Esophagus muscularis mucosa (tissue), 4 donors: ENCODE data around the gene EDDM13. TPM values are rescaled to one million over a fixed set of nuclear protein-coding genes. Genes with fewer than 3 reads are reported as not detected.
"Not testable (repeated sequence)": the region's sequence is repeated elsewhere in the genome, so short reads cannot be mapped to it uniquely, and the experiment has no call there.

Experiments used
- DNase-seq: peaks from one replicate; pipeline ENCODE4 v3.0.0-alpha.2; 2017; ENCODE audit errors: extremely low spot score
- H3K27ac ChIP-seq, 4 donors: fragments of 200-600 bp; sonication (generic); replicated peaks in 1 of 4; 1 replicate in 3 of 4; 2 replicates in 1 of 4; pipeline ENCODE4 v1.5.1; 2016 to 2019; ENCODE audit warnings: mild to moderate bottlenecking in 1 of 4
- H3K27me3 ChIP-seq, 4 donors: fragments of 200-600 bp; sonication (generic); one replicate each; pipeline versions ENCODE4 v1.5.1 to v1.6.0; 2016 to 2019
- H3K36me3 ChIP-seq, 4 donors: fragments of 200-600 bp; sonication (generic); one replicate each; pipeline ENCODE4 v1.5.1; 2016 to 2019
- H3K4me1 ChIP-seq, 4 donors: fragments of 200-600 bp; sonication (generic); one replicate each; pipeline ENCODE4 v1.5.1; 2016 to 2019
- H3K4me3 ChIP-seq, 4 donors: fragments of 200-600 bp; sonication (generic); 1 replicate in 2 of 4; 2 replicates in 2 of 4; pipeline ENCODE4 v1.5.1; 2016 to 2019; ENCODE audit warnings: mild to moderate bottlenecking in 4 of 4, moderate library complexity in 1 of 4
- H3K9me3 ChIP-seq, 4 donors: fragments of 200-600 bp; sonication (generic); 1 replicate in 3 of 4; 2 replicates in 1 of 4; pipeline ENCODE4 v1.5.1; 2016 to 2019
- EP300 ChIP-seq: sonication (generic); formaldehyde crosslinking; IDR thresholded peaks from one replicate; pipeline ENCODE4 v1.6.1; 2017; ENCODE audit warnings: antibody characterized with exemption
- POLR2A ChIP-seq: fragments of 450-650 bp; IDR thresholded peaks from one replicate; pipeline ENCODE4 v1.6.1; 2017; ENCODE audit warnings: antibody characterized with exemption, moderate library complexity, mild to moderate bottlenecking, low read depth
- POLR2AphosphoS5 ChIP-seq, 2 donors: sonication (generic); formaldehyde crosslinking; IDR thresholded peaks; one replicate each; pipeline ENCODE4 v1.6.1; 2017; ENCODE audit warnings: antibody characterized with exemption in 2 of 2
- WGBS: methylation state at CpG from one replicate; pipeline ENCODE4 v1.1.5; 2018; 5-methylcytosine and 5-hydroxymethylcytosine counted together
- intact Hi-C: fragments of 100-400 bp; cut with DNase I; formaldehyde crosslinking; loops from one replicate; pipeline ENCODE4 v1.15.1; 2023
- total RNA-seq, 4 donors: library from RNA; depleted of rRNA; stranded (reverse); fragments of >200 nt; gene quantifications; one replicate each; pipeline versions ENCODE4 v1.1.0 to v1.2.1, GENCODE V29; 2016
- TF ChIP-seq, protein P1 (sequence below), 3 experiments: fragments of 200-600 bp in 2 of 3; fragments of 450-650 bp in 1 of 3; sonication (generic) in 2 of 3; IDR thresholded peaks; one replicate each; pipeline ENCODE4 v1.5.1; 2017 to 2019; ENCODE audit warnings: antibody characterized with exemption in 3 of 3, mild to moderate bottlenecking in 2 of 3, moderate library complexity in 1 of 3

The EDDM13 gene, protein sequence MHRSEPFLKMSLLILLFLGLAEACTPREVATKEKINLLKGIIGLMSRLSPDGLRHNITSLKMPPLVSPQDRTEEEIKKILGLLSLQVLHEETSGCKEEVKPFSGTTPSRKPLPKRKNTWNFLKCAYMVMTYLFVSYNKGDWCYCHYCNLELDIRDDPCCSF
- total RNA-seq, result 1 to 10 TPM in 1 of 4 donors, not detected in 3; 2.9 TPM

DNA sequence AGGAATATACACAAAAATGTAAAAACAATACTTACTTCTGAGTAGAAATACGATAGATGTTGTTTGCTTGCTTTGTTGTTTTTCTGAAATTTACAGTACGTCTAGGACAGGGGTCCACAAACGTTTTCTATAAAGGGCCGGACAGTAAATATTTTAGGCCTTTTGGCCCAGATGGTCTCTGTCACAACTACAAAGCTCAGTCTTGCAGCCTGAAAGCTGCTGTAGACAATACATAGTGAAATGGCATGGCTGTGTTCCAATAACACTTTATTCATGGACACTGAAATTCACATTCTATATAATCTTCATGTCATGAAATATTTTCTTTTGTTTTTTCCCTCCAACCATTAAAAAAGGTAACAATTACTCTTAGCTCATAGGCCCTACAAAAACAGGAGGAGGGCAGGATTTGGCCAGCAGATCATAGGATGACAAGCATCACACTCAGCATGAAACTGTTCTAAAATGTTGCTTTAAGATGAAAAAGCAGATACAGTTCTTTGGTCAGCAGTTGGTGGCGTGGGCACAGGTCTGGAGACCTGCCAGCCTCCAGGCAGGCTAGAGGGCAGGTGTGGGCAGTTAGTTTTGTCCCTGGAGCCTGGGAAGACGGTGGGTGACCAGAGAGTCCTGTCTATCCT is at the start of gene EDDM13:
EDDM13 (plus strand) TSS at position 588 of the 638 bp plus-strand sequence. CDS start 87 bp downstream, outside the sequence.
- Histone ChIP-seq H3K4me3 (no peak within 1 kb of the TSS), H3K27ac (no peak within 1 kb of the TSS), H3K9me3 (peaks cover 0 to 4% (median 0%) of the 10 kb centered on the region in 4 donors), H3K27me3 (no peaks in the 10 kb centered on the region), H3K36me3 (peaks cover 0 to 4% (median 0%) of the 10 kb centered on the region in 4 donors), H3K4me1 (no peaks in the 10 kb centered on the region)
- no peak for TF ChIP-seq POLR2A
- TF ChIP-seq, protein P1, sequence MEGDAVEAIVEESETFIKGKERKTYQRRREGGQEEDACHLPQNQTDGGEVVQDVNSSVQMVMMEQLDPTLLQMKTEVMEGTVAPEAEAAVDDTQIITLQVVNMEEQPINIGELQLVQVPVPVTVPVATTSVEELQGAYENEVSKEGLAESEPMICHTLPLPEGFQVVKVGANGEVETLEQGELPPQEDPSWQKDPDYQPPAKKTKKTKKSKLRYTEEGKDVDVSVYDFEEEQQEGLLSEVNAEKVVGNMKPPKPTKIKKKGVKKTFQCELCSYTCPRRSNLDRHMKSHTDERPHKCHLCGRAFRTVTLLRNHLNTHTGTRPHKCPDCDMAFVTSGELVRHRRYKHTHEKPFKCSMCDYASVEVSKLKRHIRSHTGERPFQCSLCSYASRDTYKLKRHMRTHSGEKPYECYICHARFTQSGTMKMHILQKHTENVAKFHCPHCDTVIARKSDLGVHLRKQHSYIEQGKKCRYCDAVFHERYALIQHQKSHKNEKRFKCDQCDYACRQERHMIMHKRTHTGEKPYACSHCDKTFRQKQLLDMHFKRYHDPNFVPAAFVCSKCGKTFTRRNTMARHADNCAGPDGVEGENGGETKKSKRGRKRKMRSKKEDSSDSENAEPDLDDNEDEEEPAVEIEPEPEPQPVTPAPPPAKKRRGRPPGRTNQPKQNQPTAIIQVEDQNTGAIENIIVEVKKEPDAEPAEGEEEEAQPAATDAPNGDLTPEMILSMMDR (IDR thresholded peaks at IDR 0.05), result no peak
- no peak for TF ChIP-seq EP300
- TF ChIP-seq POLR2AphosphoS5 (IDR thresholded peaks at IDR 0.05), result no peak
- intact Hi-C loops, result no loop called here
- no peak for DNase-seq
- 85% methylated on average over 6 of the region's 6 CpGs for WGBS

DNA sequence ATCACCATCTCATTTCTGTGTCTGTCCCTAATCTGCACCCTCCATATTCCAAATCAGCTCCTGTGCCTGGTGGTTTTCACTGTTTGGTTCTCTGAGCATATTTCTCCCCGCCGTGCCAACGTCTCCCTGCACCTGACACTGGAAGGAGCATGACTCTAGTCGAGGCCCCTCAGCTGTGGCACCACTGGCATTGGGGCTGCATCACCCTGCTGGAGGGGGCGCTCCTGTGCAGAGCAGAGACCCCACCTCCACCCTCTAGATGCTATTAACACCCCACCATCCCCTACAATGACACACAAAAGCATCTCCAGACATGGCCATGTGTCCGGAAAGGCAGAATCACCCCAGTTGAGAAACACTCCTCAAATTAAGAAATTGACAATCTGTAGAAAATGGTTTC is 49.6 kb upstream of the EDDM13 start:
- intact Hi-C loops, result no loop called here
- peaks cover 0 to under 1% (median 0%) of the 10 kb centered on the region in 4 donors for H3K4me1 ChIP-seq
- WGBS, result 78% methylated on average over 4 of the region's 6 CpGs
- peaks cover 0 to 3% (median under 1%) of the 10 kb centered on the region in 4 donors for H3K27me3 ChIP-seq
- no peaks in the 10 kb centered on the region for H3K9me3 ChIP-seq
- no peak for DNase-seq
- no peak for TF ChIP-seq EP300
- TF ChIP-seq, protein P1 (IDR thresholded peaks at IDR 0.05), result no peak
- no peak for TF ChIP-seq POLR2A
- no peak for TF ChIP-seq POLR2AphosphoS5 (IDR thresholded peaks at IDR 0.05)
- H3K36me3 ChIP-seq, result peaks cover 0 to 22% (median 14%) of the 10 kb centered on the region in 4 donors
- no peak overlapping the region for H3K27ac ChIP-seq
- no peak overlapping the region for H3K4me3 ChIP-seq

DNA sequence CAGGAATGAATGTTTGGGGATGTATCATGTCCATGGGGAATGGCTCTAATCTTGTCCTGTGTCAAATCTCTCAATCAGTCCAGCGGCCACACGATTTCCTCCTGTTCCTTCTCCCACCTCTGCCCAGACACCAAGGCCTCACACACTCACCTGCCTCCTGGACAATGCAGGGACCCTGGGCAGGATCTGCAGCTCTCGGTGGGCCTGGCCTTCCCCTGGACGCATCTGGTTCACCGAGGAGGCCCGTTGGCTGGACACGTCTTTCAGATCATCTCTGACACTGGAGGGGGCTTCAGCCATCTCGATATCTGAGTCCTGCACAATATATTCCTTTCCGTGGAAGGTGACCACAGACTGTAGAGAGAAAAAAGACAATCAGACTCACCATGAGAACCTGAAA is 49.1 kb upstream of the EDDM13 start:
- TF ChIP-seq EP300, result no peak
- no peak for TF ChIP-seq POLR2AphosphoS5 (IDR thresholded peaks at IDR 0.05)
- TF ChIP-seq, protein P1 (IDR thresholded peaks at IDR 0.05), result no peak
- no peak for TF ChIP-seq POLR2A
- H3K4me3 ChIP-seq, result no peak overlapping the region
- no peak overlapping the region for H3K27ac ChIP-seq
- no peaks in the 10 kb centered on the region for H3K9me3 ChIP-seq
- WGBS, result 93% methylated on average over 9 of the region's 9 CpGs
- H3K4me1 ChIP-seq, result no peaks in the 10 kb centered on the region
- peaks cover 0 to 22% (median 14%) of the 10 kb centered on the region in 4 donors for H3K36me3 ChIP-seq
- intact Hi-C loops, result no loop called here
- DNase-seq, result no peak
- H3K27me3 ChIP-seq, result no peaks in the 10 kb centered on the region

DNA sequence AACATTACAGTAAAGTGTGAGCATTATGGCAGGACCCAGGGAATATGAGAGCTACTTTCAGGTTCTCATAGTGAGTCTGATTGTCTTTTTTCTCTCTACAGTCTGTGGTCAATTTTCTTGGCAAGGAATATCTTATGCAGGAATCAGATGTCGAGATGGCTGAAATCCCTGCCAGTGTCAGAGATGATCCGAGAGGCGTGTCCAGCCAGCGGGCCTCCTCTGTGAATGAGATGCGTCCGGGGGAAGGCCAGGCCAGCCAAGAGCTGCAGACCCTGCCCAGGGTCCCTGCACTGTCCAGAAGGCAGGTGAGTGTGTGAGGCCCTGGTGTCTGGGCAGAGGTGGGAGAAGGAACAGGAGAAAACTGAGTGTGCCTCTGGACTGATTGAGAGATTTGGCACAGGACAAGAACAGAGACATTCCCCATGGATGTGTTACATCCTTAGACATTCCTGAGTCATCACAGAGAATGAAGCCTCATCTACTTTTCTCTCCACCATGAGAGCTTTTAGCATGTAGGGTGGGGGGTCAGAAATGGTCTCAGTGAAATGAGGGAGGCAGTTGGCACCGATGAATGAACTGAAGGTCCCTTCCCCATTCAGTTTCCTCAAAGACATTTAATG is 27.3 kb upstream of the EDDM13 start:
- Histone ChIP-seq H3K36me3 (no peaks in the 10 kb centered on the region), H3K27ac (no peak overlapping the region), H3K4me3 (no peak overlapping the region), H3K4me1 (no peaks in the 10 kb centered on the region), H3K27me3 (no peaks in the 10 kb centered on the region), H3K9me3 (no peaks in the 10 kb centered on the region)
- 79% methylated on average over 7 of the region's 7 CpGs for WGBS
- no peak for DNase-seq
- intact Hi-C loops, result no loop called here
- TF ChIP-seq POLR2A, result no peak

DNA sequence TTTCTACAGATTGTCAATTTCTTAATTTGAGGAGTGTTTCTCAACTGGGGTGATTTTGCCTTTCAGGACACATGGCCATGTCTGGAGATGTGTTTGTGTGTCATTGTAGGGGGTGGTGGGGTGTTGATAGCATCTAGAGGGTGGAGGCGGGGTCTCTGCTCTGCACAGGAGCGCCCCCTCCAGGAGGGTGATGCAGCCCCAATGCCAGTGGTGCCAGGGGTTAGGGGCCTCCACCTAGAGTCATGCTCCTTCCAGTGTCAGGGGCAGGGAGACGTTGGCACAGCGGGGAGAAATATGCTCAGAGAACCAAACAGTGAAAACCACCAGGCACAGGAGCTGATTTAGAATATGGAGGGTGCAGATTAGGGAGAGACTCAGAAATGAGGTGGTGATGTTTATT is 26.8 kb upstream of the EDDM13 start:
- H3K27ac ChIP-seq, H3K36me3 ChIP-seq, H3K27me3 ChIP-seq, H3K4me3 ChIP-seq, DNase-seq, H3K4me1 ChIP-seq, intact Hi-C loops, H3K9me3 ChIP-seq: not testable (repeated sequence)
- WGBS, result 66% methylated on average over 4 of the region's 4 CpGs

DNA sequence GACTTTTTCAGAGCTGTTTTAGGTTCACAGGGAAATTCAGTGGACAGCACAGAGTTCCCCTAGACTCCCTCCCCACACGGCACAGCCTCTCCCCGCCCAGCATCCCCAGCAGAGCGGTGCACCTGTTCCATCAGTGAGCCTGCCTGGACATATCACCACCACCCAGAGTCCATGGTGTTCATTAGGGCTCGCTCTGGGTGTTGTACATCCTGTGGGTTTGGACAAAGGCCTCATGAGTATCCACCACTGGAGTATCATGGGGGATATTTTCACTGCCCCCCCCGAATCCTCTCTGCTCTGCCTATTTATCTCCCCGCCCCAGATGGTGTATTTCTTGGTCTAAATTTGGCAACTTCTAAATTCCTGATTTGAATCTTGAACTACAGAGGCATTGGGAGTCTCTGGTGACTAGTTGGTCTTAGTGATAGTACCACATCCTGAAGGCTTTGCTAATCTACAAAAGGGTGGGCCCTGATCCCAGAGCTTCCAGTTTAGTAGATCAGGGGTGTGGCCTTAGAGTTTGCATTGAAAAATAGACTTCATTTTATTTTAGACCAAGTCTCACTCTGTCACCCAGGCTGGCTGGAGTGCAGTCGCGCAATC is 23.7 kb upstream of the EDDM13 start:
- H3K36me3 ChIP-seq, H3K4me1 ChIP-seq, DNase-seq, intact Hi-C loops, H3K27ac ChIP-seq, H3K27me3 ChIP-seq, H3K4me3 ChIP-seq, H3K9me3 ChIP-seq: not testable (repeated sequence)
- 96% methylated on average over 8 of the region's 8 CpGs for WGBS
